Measurements from ENCODE around the gene CDC42. TPM values are rescaled to one million over a fixed set of nuclear protein-coding genes. Genes with fewer than 3 reads are reported as not detected.

Gene CDC42
- total and polyA plus RNA-seq, 2 of the 13 experiments (the other 11 are each of a cell fraction or from before 2014, with no cell fraction given) = 138 to 237 TPM

- TF ChIP-seq RBM39 (IDR thresholded peaks at IDR 0.05; ENCODE audit: low read depth, low read length, poor library complexity, severe bottlenecking) (no peak), ZMYM3 (CRISPR knock-in tag; IDR thresholded peaks at IDR 0.05) (peak; percentile 92), BRF2 (CRISPR knock-in tag; IDR thresholded peaks at IDR 0.05) (no peak), ZNF687 (CRISPR knock-in tag; IDR thresholded peaks at IDR 0.05) (no peak), ZNF577 (CRISPR knock-in tag; IDR thresholded peaks at IDR 0.05; ENCODE audit: borderline replicate concordance, low read depth) (no peak), ZNF790 (CRISPR knock-in tag; IDR thresholded peaks at IDR 0.05; ENCODE audit: borderline replicate concordance) (no peak), ZBTB3 (CRISPR knock-in tag; IDR thresholded peaks at IDR 0.05; ENCODE audit: borderline replicate concordance, low read depth) (no peak), NFKBIZ (CRISPR knock-in tag; IDR thresholded peaks at IDR 0.05) (no peak), ZNF567 (CRISPR knock-in tag; IDR thresholded peaks at IDR 0.05; ENCODE audit: borderline replicate concordance) (no peak), ZNF776 (CRISPR knock-in tag; IDR thresholded peaks at IDR 0.05) (no peak), PLRG1 (conservative IDR thresholded peaks at IDR 0.05) (no peak), HDAC2 (CRISPR knock-in tag; IDR thresholded peaks at IDR 0.05) (no peak), ZKSCAN5 (CRISPR knock-in tag; IDR thresholded peaks at IDR 0.05) (no peak), ZNF768 (CRISPR knock-in tag; IDR thresholded peaks at IDR 0.05) (no peak), HOXA7 (CRISPR knock-in tag; IDR thresholded peaks at IDR 0.05) (no peak), KDM1A (CRISPR knock-in tag; IDR thresholded peaks at IDR 0.05) (peak; percentile 48; the same call in 1 of the 2 replicates)
- TF ChIP-seq, protein P1, sequence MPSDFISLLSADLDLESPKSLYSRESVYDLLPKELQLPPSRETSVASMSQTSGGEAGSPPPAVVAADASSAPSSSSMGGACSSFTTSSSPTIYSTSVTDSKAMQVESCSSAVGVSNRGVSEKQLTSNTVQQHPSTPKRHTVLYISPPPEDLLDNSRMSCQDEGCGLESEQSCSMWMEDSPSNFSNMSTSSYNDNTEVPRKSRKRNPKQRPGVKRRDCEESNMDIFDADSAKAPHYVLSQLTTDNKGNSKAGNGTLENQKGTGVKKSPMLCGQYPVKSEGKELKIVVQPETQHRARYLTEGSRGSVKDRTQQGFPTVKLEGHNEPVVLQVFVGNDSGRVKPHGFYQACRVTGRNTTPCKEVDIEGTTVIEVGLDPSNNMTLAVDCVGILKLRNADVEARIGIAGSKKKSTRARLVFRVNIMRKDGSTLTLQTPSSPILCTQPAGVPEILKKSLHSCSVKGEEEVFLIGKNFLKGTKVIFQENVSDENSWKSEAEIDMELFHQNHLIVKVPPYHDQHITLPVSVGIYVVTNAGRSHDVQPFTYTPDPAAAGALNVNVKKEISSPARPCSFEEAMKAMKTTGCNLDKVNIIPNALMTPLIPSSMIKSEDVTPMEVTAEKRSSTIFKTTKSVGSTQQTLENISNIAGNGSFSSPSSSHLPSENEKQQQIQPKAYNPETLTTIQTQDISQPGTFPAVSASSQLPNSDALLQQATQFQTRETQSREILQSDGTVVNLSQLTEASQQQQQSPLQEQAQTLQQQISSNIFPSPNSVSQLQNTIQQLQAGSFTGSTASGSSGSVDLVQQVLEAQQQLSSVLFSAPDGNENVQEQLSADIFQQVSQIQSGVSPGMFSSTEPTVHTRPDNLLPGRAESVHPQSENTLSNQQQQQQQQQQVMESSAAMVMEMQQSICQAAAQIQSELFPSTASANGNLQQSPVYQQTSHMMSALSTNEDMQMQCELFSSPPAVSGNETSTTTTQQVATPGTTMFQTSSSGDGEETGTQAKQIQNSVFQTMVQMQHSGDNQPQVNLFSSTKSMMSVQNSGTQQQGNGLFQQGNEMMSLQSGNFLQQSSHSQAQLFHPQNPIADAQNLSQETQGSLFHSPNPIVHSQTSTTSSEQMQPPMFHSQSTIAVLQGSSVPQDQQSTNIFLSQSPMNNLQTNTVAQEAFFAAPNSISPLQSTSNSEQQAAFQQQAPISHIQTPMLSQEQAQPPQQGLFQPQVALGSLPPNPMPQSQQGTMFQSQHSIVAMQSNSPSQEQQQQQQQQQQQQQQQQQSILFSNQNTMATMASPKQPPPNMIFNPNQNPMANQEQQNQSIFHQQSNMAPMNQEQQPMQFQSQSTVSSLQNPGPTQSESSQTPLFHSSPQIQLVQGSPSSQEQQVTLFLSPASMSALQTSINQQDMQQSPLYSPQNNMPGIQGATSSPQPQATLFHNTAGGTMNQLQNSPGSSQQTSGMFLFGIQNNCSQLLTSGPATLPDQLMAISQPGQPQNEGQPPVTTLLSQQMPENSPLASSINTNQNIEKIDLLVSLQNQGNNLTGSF (CRISPR knock-in tag; IDR thresholded peaks at IDR 0.05) = no peak
- TF ChIP-seq, protein P2, sequence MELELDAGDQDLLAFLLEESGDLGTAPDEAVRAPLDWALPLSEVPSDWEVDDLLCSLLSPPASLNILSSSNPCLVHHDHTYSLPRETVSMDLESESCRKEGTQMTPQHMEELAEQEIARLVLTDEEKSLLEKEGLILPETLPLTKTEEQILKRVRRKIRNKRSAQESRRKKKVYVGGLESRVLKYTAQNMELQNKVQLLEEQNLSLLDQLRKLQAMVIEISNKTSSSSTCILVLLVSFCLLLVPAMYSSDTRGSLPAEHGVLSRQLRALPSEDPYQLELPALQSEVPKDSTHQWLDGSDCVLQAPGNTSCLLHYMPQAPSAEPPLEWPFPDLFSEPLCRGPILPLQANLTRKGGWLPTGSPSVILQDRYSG (CRISPR knock-in tag; IDR thresholded peaks at IDR 0.05) = no peak
Observed at GRCh38 chr1:22053861-22054770, 1.6 kb downstream of the CDC42 start (continued).

All from HepG2 (cell line).